Prostate gland (tissue), 2 donors: ENCODE results near the gene EFNA4.
"Not testable (repeated sequence)": the region's sequence is repeated elsewhere in the genome, so short reads cannot be mapped to it uniquely, and the experiment has no call there.

ENCODE experiments used
- POLR2AphosphoS5 ChIP-seq: sonication (generic); formaldehyde crosslinking; IDR thresholded peaks from one replicate; pipeline ENCODE4 v1.6.1; 2017; ENCODE audit warnings: antibody characterized with exemption
- TF ChIP-seq, protein P1 (sequence below), 4 experiments: fragments of 200-600 bp in 2 of 4; fragments of 450-650 bp in 2 of 4; sonication (generic) in 2 of 4; IDR thresholded peaks; 1 replicate in 3 of 4; 2 replicates in 1 of 4; pipeline ENCODE4 v1.5.1; 2016 to 2019; ENCODE audit warnings: antibody characterized with exemption in 4 of 4, mild to moderate bottlenecking in 2 of 4, moderate library complexity in 2 of 4

GRCh38 chr1:155118090-155118489, 54.5 kb downstream of the EFNA4 start:
- not testable (repeated sequence) for TF ChIP-seq POLR2AphosphoS5
- TF ChIP-seq, protein P1, sequence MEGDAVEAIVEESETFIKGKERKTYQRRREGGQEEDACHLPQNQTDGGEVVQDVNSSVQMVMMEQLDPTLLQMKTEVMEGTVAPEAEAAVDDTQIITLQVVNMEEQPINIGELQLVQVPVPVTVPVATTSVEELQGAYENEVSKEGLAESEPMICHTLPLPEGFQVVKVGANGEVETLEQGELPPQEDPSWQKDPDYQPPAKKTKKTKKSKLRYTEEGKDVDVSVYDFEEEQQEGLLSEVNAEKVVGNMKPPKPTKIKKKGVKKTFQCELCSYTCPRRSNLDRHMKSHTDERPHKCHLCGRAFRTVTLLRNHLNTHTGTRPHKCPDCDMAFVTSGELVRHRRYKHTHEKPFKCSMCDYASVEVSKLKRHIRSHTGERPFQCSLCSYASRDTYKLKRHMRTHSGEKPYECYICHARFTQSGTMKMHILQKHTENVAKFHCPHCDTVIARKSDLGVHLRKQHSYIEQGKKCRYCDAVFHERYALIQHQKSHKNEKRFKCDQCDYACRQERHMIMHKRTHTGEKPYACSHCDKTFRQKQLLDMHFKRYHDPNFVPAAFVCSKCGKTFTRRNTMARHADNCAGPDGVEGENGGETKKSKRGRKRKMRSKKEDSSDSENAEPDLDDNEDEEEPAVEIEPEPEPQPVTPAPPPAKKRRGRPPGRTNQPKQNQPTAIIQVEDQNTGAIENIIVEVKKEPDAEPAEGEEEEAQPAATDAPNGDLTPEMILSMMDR (IDR thresholded peaks at IDR 0.05), result not testable (repeated sequence)
